HepG2 (cell line): ENCODE measurements around the gene PKD2L1. TPM values are rescaled to one million over a fixed set of nuclear protein-coding genes. Genes with fewer than 3 reads are reported as not detected.
A peak's percentile ranks its signal among the peaks of the same experiment; 100 is the strongest.

Experiments
- IKZF5 ChIP-seq: IDR thresholded peaks from 2 replicates; pipeline ENCODE4 v1.6.1; 2018; ENCODE audit warnings: missing genetic modification reagents, mild to moderate bottlenecking, missing compliant biosample characterization
- MED1 ChIP-seq: sonication (generic); formaldehyde crosslinking; IDR thresholded peaks from 2 replicates; pipeline ENCODE4 v1.4.0; 2020; ENCODE audit warnings: missing genetic modification reagents
- PRDM10 ChIP-seq: sonication (generic); formaldehyde crosslinking; IDR thresholded peaks from 2 replicates; pipeline ENCODE4 v1.4.0; 2020; ENCODE audit warnings: low read depth, missing genetic modification reagents
- SOX13 ChIP-seq, 3 experiments: fragments of 450-650 bp in 1 of 3; sonication (generic) in 1 of 3; formaldehyde crosslinking in 1 of 3; IDR thresholded peaks in 2 of 3; conservative IDR thresholded peaks in 1 of 3; 2 replicates each; pipeline versions ENCODE4 v1.5.0 to v1.6.1; 2016 to 2020; ENCODE audit warnings: antibody characterized with exemption in 1 of 3, mild to moderate bottlenecking in 1 of 3, missing compliant biosample characterization in 1 of 3, missing genetic modification reagents in 1 of 3, moderate library complexity in 1 of 3
- ZSCAN21 ChIP-seq: sonication (generic); formaldehyde crosslinking; IDR thresholded peaks from 2 replicates; pipeline ENCODE4 v1.8.0; 2022; ENCODE audit warnings: mild to moderate bottlenecking, missing genetic modification reagents, moderate library complexity, borderline replicate concordance
- polyA plus RNA-seq, 8 experiments: library from polyadenylated mRNA; depleted of rRNA in 3 of 8; stranded (reverse) in 7 of 8; unstranded in 1 of 8; fragments of >200 nt; fragmentation: Illumina TruSeq in 4 of 8; extraction: Trizol in 4 of 8; gene quantifications; 2 replicates each; pipeline versions ENCODE4 v1.2.1 to v1.2.3, GENCODE V29; 2011 to 2016; ENCODE audit warnings: low read depth in 4 of 8, missing spikeins in 1 of 8, mixed read lengths in 1 of 8; ENCODE audit not compliant: insufficient read depth in 1 of 8
- total RNA-seq, 5 experiments: library from RNA; depleted of rRNA; stranded (reverse); fragments of >200 nt; fragmentation: Illumina TruSeq; extraction: Trizol; gene quantifications; 2 replicates each; pipeline ENCODE4 v1.2.3, GENCODE V29; 2016; ENCODE audit warnings: low read depth in 1 of 5

PKD2L1 gene
- total and polyA plus RNA-seq, 2 of the 13 experiments (the other 11 are each of a cell fraction or from before 2014, with no cell fraction given) = 0.07 to 0.15 TPM

GRCh38 chr10:100345570-100346330, 15.7 kb upstream of the PKD2L1 start (continued):
- 0 out of 2 replicates have a peak, but pooled peaks have one; percentile 34 for TF ChIP-seq PRDM10 (CRISPR knock-in tag)
- TF ChIP-seq MED1 (CRISPR knock-in tag) = peak; percentile 65
- peak; percentile 29; the same call in 1 of the 2 replicates for TF ChIP-seq IKZF5
- TF ChIP-seq ZSCAN21 (CRISPR knock-in tag) = peak; percentile 32; the same call in 1 of the 2 replicates
- no peak for TF ChIP-seq SOX13 (IDR thresholded peaks at IDR 0.05)
- peak in 1 of 2 experiments; percentile 13; a peak in 1 of 4 replicates for TF ChIP-seq SOX13 (CRISPR knock-in tag; conservative IDR thresholded peaks at IDR 0.05 in 1 of 2, IDR thresholded peaks at IDR 0.05 in 1 of 2)
